HG02759 (cell line): ENCODE measurements around the gene PARM1.

Experiments used
- ATAC-seq: cut with Tn5 transposase; IDR thresholded peaks from one replicate; pipeline ENCODE4 v1.9.1; 2021; ENCODE audit warnings: mild to moderate bottlenecking, moderate library complexity; ENCODE audit not compliant: unreplicated experiment

PARM1 gene, protein sequence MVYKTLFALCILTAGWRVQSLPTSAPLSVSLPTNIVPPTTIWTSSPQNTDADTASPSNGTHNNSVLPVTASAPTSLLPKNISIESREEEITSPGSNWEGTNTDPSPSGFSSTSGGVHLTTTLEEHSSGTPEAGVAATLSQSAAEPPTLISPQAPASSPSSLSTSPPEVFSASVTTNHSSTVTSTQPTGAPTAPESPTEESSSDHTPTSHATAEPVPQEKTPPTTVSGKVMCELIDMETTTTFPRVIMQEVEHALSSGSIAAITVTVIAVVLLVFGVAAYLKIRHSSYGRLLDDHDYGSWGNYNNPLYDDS

DNA sequence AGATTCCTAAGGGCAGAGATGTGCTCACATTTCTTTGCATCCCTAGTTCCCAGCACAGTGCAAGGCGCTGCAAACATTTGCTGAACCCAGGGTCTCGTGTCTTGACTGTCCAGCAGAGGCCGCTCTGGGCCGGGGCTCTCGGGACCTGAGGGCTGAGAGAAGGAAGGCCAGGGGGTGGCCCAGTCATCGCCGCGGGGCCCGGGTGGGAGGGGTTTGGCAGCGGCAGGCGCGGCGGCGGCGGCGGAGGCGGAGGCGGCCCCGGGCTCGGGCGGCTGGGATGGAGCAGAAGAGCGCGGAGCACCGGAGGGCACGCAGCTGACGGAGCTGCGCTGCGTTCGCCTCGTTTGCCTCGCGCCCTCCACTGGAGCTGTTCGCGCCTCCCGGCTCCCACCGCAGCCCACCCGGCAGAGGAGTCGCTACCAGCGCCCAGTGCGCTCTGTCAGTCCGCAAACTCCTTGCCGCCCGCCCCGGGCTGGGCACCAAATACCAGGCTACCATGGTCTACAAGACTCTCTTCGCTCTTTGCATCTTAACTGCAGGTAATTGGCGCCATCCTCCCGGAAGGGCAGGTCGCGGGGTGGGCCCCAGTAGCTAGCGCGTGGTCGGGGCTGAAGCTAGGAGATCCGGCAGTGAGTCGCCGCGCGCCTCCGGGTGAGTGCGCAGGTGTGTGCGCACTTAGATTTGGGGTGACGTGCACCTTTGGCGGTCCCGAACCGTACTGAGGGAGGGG is at the start of gene PARM1:
Gene PARM1 (plus strand): TSS at position 285 of the 730 bp plus-strand sequence. CDS start 212 bp downstream, at position 497.
- peak; percentile 82 for ATAC-seq

DNA sequence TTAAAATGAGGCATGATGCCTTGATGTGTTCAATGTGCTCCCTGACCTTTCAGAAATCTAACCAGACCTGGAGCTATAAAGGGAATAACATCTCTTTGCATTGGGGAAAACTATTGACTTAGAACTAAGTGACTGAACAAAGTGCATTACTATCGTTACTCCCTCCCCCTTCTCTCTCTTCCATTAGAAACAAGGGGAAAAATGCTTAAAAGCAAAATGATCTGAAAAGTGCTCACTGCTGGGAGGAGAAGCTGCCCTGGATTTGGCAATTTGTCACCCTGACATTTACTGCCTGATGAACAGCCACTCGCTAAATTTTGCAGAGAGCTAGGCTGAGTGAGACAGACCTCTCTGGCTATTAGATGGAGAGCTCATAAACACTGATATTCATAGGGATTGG is 48.6 kb upstream of the PARM1 start:
- ATAC-seq: no peak

DNA sequence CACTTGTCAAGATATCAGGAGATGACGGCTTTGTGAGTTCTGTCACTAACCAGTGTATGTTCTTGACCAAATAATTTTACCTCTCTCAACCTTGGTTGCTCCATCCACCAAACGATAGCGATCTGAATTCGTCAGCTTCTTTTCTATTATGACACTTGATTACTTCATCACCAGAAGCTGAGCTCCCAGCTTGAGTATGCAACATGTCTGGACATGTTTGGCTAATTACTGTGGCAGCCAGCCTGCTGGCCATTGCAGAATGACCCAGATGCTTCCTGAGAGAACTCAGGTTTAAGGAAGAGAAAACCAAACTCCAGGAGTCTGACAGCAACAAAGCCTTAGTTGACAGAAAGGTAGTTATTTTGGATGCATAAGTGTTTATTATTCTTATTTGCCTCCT is 46.4 kb upstream of the PARM1 start:
- no peak for ATAC-seq

DNA sequence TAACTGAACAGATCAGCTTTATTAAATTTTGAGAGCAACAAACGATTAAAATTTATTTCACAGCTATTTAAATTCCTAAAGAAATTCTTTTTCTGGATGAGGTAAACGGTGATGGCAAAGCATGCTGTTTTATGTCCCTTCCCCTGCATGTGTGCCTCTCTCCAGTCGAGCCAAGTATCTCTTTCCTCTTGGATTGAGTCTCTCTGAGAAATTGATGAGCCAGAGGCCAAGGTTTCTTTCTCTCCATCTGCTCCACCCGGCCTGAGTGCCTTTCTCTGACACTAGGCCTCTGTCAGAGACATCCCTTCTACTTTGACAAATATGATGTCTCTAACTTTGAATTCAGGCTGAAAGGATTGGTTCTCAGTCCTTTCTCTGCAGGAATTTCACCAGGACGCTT is 42.6 kb upstream of the PARM1 start:
- ATAC-seq: no peak

DNA sequence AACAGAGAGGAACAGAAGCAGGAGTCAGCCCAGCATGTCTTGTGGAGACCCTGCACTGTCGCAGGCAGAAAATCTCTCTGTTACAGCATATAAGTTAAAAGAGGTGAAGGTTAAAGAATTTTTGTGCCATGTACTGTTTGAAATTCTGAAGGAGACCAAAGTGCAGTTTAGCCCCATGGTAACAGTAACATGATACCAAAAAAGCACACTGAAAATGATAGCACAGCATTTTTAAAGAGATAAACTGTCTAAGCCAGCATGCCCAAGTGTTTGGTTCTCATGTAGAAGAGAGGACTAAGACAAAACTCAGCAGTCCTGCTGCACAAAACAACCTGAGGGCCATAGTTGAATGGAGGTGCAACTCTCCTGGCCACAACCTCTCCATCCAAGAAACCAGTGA is 41.9 kb upstream of the PARM1 start:
- no peak for ATAC-seq

DNA sequence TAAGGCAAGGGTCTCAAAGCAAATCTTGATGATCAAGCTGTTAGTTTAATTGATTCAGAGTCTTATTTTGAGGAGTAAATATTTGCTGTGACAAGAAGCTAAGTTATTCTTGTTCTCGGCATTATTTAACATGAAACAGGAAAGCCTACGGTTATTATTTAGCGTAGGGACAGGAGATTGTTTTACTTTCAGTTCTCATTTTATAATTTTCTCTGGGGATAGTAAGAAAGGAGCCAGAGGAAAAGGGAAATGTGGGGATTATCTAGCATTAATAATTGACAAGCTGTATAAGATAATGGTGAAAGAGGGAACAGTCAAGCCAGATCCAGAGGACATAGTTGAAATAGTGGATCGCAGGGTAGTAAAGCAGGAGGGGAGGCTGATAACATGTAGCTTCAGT is 39.7 kb upstream of the PARM1 start:
- no peak for ATAC-seq

DNA sequence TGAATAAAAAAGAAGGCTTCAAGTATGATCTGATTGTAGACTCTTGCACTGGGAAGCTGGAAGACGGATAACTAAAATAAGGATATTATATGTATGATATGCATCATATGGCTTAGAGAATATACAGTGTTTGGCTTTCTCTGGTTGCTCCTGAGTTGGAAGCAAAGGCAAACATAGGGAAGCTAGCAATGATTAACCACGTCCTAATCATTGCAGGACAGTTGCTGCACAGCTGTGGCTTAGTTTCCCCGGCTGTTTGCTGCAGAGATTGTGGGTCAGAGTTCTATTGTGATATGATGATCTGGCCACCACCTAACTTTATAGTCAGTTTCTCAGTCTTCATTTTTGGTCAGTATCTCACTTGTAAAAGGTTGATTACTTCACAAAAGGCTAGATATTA is 36.3 kb upstream of the PARM1 start:
- ATAC-seq: no peak

DNA sequence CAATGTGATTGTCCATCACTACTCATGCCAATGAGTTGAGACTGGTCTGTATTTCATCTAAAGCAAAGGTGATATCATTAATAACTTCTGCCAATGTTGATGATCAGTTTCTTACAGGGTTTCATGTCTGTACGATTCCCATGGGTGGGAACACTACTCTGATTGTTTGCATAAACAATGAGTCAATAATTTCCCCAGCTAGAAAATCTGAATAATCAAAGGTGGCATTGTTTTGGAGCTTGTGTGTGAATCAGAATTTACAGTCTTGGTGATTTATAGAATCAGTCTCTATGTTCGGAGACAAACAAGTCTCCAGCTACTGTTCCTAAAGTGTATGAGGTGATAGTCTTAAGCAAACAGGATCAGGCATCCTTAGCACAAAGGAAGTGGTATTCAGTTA is 35.5 kb upstream of the PARM1 start:
- no peak for ATAC-seq

DNA sequence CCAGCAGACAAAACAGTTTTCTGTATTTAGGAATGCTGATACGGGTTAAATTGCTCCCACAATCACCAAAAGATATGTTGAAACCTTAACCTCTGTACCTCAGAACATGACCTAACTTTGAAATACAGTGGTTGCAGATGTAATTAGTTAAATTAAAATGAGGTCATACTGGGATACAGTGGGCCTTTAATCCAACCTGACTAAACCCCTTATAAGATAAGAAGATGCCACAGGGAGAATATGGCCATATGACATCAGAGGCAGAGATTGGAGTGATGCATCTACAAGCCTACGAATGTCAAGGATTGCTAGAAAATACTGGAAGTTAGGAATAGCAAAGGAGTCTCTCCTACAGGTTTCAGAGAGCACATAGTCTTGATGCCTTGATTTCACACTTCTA is 32.1 kb upstream of the PARM1 start:
- no peak for ATAC-seq

DNA sequence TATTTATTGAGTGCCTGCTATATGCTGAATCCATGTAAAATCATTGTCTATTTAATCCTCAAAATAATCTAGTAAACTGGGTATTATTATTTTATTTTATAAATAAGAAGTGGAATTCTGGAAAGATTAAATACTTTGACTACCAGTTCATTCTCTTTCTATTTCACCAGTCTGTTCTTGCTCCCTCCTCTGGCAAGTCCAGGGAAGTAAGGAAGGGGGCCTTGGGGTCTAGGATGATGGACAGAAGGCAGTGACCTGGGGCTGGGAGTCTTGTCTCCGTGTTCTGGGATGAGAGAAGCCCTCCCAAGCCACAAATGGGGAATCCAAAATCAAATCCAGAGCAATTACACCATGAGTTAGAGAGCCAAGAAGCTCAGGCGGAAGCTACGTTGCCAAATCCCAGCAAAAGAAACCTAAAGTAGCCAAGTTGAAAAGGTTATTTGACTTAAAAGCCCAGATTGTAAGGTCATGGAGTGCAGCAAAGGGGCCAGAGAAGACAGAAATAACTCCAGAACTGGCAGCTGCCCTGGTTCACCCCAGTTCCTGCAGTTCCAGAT is 28.3 kb upstream of the PARM1 start:
- ATAC-seq: no peak

DNA sequence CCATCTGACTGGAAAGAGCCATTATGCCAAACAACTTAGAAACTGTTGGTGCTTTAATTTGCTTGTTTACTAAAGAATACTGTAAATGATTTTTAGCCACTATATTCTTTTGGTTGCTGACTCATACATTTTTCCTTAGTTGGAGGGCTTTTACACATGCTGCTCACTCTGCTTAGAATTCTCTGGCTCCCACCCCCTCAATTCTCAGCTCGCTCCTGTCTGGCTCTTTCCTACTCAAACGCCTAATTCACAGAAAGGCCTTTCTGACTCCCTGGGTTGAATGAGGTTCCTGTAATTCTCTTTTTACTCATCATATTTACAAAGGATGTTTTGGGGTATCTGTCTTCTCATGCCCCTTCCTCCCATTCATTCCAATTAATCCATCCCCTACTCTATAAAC is 26.1 kb upstream of the PARM1 start:
- no peak for ATAC-seq

DNA sequence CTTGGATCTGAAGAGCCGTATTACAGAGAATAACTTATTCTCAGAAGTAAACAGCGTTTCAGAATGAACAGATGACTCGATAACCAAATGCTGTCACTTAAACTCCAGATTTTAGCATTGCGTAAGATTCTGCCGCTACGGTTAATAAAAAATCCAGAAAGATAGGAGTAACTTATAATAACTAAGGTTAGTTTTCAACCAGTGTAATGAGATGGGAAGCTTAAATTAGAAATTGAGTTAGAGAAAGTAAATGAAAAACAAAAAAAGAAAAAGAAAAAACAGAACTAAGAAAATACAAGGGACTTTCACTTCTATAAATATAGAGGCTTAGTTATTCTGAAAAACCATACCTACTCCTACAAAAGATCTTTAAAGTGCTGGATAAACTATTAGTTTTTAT is 13.1 kb upstream of the PARM1 start:
- ATAC-seq: peak; percentile 61

DNA sequence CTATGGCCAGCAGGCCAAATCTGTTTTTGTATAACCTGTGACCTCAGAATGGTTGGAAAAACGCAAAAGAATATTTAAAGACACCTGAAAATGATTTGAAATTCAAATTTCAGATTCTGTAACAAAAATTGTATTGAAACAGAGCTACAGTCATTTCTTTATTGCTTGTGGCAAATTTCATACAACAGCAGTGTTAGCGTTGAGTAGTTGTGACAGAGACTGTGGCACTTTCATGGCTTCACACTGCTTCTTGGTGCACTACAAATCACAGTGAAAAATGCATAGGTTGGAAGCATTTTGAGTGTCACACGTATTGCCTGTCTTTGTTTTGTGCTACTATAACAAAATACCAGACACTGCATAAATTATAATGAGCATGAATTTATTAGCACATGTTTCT is 12.2 kb upstream of the PARM1 start:
- no peak for ATAC-seq

DNA sequence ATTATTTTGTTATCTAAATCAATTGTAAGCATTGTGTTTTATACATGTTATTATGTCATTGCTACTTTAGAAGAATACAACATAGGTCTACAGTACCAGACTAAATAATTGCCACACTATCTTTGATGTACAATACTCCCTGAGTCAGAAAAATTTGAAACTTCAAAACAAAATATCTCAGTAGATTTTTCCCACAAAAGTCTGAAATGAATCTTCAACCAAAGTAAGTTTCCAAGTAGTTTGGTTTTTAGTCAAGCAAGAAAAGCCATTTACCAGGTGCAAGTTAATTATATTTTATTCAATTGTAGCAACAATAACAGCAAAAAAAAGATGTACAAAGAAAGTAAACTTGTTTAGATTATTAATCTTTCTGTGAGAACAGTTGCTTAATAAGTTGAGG is 11.4 kb upstream of the PARM1 start:
- ATAC-seq: no peak

DNA sequence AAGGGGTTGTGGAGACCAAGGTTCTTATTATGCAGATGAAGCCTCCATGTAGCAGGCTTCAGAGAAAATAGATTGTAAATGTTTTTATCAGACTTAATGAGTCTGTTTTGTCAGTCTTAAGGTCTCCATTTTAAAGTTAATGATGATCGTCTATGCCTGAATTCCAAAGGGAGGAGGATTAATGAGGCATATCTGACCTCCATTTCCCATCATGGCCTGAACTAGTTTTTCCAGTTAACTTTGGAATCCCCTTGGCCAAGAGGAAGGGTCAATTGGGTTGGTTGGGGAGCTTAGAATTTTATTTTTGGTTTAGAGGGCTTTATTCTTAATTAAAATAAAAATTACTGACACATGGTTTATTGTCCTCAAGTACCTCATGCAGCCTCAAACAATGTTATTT is 6.9 kb upstream of the PARM1 start:
- ATAC-seq: no peak

DNA sequence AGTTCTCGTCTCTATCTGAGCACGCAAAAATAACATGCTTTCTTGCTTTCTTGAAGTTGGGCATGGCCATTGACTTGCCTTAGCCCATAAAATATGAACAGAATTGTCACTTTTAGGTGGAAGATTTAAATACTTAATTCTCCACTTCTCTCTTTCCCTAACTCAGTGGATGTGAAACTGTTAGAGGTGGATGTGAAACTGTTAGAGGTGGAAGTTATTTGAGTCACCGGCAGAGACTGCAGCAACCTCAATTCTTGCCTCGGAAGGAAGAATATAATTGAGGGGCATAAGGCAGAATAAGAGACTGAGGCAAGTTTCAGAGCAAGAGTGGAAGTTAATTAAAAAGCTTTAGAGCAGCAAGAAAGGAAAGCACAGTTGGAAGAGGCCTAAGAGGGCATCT is 2.8 kb upstream of the PARM1 start:
- peak; percentile 48 for ATAC-seq

DNA sequence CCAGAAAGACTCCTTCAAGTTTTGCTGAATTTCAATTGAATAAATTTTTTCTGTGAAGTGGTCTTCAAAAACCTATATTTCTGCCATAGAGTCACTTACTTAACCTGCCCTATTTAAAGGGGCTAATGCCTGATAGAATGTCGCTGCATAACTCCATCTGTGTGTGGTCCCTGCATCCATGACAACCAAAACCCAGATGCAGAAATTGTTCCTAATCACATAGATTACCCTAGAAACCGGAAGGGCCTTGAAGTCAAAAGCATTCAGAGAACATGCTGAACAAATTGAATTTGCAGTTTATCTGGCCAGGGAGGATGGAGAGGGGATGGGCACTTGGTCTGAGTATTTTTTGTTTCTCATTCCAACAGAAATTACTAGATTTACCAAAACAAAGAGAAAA is 1.5 kb upstream of the PARM1 start:
- ATAC-seq: no peak

DNA sequence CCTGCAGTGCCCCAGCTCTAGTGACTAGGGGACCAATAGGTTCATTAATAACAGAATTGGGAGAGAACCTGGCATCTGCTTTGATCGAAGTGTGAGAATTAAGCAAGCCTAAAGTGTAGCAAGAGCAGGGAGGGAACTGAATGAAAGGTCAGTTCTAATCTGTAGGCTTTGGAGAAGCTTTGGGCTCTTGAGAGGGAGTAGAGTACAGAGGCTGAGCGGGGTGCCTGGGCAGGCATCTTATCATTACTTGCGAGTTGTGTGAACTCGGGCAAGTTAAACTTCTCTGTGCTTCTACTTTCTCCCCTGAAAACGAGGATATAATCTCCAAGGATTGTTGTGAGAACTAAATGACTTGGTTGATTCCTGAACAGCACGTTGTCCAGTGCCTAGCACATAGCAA is 906 bp upstream of the PARM1 start:
- no peak for ATAC-seq

DNA sequence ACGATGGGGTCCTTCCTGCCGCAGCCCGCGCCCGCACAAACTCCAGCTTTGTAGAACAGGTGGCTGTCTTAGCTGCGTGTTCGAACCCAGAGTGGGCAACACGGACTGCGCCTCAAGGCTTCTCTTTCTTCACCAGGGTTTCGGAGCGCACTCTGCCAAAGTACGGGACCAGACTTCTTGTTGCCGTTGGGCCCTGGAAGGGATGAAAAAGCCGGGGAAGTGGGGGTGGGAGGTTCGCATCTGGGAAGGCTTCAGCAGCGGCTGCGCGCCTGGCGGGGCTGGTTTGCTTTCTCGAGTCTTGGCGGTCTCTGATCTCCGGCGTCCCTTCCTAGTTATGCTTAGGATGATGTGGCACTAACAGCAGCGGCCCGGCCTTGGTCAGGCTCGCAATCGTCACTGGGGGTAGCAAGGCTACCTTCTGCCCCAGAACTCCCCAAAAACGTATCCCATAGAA is 673 bp downstream of the PARM1 start:
- ATAC-seq: peak; percentile 8

DNA sequence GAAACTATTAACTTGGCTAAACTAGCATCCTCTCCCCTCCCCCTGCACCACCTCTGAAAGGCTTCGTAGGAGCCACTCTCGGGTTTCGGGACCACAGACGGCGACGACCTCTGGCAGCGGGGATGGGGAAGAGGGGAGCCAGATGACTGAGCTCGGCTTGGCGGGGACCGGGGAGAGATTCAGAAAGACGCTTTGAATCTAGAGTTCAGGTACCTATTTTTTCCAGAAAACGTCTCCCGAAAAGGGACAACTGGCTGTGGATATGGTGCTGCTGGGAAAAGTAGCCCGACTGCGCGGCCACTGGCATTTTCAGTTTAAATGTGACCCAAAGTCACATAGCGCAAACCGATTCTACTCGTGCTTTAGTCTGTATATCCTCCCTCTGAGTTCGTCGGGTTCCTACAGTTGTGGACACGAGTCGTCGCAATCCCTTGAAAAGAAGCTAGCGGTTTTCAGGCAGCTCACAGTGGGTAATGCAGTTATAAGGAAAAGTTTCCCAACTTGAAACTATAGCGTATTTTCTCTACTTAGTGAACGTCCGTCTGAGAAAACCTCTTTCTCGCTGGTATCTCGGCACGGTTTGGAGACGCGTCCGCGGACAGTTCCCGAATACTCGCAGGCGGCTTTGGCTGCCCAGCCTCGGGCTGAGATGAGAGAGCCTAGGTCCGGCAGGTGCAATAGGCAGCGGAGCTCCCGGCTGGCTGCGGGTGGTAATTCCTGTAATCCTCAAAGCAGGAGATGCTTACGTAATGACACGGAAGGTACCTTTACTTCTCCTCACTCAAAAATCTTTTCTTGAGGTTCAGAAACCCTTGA is 1.3 kb downstream of the PARM1 start:
- ATAC-seq: no peak

DNA sequence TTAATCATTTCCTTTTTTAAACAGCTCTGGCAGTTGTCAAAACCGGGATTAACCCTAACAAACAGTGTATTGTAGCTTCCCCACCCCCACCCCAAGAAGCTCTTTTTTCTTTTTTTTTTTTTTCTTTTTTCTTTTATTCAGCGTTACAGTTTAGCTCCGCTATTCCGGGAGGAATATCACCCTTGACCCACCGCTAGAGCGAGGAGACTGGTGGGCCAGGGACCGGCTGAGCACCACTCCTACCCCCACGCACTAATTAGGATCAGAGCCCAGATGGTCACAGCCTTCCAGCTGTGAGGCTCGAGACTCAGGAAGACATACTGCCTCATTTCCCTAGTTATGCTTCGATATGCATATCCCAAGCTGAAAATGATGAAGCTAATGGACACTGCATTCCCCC is 2.0 kb downstream of the PARM1 start:
- no peak for ATAC-seq
